A204.1 (cell line): Measurements from ENCODE around the gene KLF15.

Source experiments
- FAIRE-seq: peaks from 2 replicates; lab custom pipeline; 2012; peaks lifted over from hg19 to GRCh38; lab: Jason Lieb, UNC

The KLF15 gene

DNA sequence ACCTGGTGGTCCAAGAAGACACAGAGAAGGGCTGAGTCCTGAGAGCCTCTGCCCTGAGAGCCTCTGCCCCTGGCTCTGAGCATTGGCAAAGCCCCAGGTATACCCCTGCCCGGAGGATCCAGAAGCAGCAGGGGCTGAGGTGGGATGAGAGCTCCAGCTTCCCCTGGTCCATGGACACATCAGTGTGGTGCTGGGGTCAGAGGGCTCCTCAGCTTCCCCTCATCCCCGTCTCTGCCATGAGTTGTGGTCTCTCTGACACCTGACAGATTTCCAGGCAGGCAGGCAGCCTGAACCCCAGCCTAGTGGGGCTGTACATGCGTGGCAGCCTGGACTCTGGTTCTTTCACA is 3.5 kb upstream of the KLF15 start:
- FAIRE-seq = no peak

- FAIRE-seq = no peak
These were observed 3.0 kb upstream of the KLF15 start for GRCh38 chr3:126360046-126360713.

DNA sequence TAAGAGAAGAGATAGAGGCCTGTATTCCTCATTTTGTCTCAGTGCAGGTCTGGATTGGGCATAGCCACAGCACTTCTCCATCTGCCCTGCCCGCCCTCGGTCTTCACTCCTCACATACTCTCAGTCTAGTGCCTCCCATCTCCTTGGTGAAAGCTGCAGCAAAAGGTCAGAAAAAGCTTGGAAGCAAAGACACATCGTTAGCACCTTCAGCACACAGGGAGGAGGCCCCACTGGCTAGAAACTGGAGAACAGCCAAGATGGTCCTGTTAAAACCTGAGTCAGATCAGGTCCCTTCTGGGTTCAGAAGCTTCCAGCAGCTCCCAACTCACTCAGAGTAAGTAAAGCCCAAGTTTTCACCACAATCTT is 1.6 kb upstream of the KLF15 start:
- FAIRE-seq = no peak

DNA sequence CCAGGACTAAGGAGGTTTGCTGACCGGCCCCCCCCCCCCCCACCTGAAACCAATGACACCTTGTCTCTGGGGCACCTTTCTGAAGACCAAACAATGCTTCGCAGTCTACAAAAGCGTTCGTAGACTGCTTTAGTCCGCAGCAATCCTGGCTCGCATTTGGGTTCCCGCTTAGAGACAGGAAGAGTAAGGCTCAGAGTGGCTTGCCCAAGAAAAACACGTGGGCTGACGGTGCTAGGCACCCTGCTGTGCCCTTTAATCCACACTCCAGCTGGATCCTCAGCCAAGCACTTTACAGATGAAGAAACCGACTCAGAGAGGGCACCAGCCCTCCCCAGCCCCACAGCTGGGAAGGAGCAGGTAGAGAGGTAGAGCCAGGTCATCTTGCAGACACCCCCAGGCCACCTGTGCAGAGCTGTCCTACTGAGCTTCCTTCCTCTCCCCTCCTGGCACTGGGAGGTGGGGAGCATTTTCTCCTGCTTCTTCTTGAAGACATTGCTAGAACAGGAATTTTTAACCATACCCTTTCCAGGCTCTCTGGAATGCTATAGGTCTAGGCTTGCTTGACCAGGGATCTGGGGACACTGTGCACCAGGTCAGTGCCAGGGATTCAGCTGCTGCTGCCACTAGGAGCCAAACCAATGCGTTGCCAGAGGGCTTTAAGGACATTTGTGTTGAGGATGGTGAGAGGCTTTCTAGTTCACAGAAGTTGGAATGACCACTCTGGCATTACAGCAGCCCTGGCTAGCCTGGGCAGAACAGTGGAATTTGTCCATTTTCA is 1.0 kb upstream of the KLF15 start:
- no peak for FAIRE-seq

GRCh38 chr3:126356373-126357264 is 589 bp downstream of the KLF15 start:
- no peak for FAIRE-seq

- FAIRE-seq = no peak
These were observed 1.3 kb downstream of the KLF15 start for GRCh38 chr3:126355777-126356372.

GRCh38 chr3:126355251-126355650 is 2.0 kb downstream of the KLF15 start:
- FAIRE-seq = no peak

DNA sequence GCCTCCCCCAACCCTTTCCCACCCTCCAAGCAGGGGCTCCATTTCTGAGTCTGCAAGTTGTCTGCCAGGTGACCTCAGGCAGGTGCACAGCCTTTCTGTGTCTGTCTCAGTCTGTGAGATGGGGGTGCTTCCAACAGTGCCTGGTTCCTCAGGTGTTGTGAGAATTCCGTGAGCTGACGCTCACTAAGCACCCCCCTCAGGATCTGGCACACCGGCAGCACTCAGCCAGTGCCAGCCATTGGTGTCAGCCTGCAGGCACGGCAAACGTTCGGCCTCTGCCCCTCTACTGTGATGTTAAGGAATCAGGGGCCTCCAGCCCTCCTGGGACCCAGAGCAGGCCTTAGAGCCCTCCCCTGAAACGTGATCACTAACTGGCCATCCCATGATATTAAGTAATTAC is 2.4 kb downstream of the KLF15 start:
- FAIRE-seq = no peak

DNA sequence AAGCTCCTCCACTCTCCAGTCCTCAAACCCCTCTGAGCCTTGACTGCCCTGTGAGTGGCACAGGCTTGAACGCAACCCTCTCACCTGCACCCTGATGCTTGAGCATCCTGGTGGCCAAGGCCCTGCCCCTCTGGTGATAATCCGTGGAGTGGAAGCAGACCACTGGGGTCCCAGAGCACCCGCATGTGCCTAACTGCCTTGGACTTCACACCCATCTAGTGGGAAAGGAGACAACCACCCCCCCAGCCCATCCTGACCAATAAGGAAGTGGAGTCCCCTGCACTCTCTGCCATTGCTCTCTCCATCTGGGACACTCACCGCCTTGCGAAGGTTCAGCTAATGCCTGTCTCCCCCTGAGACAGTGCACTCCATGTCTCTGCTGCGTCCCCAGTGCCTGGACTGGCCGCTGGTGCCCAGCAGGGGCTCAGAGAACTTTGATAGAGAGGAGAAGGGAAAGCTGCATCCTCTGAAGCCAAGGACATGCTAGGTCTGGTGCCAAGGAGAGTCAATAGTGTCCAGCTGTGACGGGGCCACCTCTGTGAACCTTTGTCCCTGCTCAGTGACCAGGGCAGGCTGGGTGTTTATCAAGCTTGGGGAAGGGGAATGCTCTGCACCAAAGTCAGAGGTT is 3.4 kb downstream of the KLF15 start:
- no peak for FAIRE-seq

DNA sequence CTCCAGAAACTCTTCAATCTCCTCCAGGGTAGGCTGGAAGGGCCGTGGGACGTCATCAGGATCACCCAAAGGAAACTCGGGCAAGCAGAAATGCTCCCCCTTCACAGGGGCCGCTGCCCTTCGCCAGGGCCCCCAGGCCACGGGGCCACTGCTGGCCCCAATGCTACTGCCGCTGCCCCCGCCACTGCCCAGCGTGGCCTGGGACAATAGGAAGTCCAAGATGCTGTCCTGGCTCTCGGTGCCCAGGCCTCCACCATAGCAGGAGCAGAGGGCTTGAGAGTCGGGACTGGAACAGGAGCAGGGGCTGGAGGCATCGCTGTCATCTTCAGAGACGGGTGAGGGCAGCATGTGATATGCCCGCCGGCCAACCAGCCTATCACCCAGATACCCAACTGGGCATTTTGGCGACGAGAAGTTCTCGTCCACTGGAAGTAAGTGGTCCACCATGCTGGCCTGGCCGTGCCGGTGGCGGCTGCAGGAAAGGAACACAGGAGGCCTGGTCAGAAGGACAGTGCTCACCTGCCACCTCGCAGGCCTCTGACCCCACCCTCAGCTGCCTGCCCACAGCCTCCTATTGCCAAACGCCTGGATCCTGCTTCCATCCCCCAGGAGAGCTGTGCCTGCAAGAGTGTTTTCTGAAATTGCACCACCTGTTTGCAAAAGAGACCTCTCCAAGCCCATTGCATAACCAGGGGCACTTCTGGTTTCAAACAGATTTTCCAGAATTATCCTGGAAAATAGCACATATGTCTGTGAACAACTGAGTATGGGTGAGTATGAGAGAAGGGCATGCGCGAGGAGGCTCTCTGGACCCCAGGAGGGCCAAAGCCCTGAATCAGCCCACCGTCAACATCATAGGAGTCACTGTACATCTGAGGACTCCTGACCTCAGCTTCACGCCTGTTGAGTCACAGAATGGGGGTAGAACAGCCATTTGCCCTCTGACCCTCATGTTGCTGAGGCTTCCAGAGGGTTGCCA is 4.4 kb downstream of the KLF15 start:
- no peak for FAIRE-seq

DNA sequence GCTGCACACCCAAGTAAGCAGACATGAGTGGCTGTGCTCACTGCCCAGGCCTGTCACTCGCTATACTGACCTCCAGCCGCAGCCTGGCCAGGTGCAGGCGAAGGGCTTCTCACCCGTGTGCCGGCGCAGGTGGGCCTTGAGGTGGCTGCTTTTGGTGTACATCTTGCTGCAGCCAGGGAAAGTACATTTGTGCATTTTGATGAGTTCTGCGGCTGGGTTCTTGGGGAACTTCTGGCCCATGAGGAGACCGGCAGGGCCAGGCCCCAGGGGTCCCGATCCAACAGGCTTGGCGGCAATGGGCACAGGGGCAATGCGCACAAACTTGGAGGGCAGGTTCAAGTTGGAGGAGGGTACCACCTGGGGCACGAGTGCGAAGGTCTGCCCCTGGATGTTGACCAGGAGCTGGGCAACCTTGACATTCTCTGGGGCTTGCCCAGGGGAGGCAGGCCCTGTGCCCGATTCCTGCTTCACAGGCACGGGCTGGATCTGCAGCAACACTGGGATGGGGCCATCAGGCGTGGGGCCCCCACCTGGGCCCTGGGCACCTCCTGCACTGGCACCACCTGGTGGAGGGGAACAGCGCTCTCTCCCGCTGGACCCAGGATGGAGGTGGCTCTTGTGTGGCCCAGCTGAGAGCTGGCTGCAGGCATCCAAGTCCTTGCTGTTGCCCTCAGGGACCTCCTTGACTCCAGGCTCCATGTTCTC is 5.3 kb downstream of the KLF15 start:
- no peak for FAIRE-seq

- no peak for FAIRE-seq
These were observed 6.0 kb downstream of the KLF15 start for GRCh38 chr3:126351086-126351770.

DNA sequence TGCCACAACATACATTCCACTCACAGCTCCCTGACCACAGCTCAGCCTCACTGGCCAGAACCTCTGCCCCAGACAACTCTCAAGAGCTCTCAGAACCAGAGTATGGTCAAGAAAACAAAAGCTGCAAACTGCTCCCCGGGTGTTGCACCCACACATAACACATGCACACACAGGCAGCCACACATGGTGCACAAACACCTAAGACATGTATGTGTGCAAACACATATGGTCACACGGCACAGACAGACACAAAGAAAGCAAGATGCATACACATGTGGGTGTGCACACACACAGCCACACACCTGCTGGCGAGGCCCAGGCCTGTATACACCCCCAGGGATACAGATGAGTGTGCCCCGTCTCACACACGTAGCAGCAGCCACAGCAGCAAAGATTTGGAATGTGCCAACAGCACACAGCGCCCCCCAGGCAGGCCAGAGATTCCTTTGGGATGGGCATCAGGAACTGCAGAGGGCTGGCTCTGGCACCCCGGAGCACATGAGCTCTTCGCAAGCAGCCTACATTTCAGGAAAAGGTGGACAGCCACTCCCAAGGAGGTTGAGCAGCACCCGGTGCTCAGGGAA is 6.6 kb downstream of the KLF15 start:
- no peak for FAIRE-seq

DNA sequence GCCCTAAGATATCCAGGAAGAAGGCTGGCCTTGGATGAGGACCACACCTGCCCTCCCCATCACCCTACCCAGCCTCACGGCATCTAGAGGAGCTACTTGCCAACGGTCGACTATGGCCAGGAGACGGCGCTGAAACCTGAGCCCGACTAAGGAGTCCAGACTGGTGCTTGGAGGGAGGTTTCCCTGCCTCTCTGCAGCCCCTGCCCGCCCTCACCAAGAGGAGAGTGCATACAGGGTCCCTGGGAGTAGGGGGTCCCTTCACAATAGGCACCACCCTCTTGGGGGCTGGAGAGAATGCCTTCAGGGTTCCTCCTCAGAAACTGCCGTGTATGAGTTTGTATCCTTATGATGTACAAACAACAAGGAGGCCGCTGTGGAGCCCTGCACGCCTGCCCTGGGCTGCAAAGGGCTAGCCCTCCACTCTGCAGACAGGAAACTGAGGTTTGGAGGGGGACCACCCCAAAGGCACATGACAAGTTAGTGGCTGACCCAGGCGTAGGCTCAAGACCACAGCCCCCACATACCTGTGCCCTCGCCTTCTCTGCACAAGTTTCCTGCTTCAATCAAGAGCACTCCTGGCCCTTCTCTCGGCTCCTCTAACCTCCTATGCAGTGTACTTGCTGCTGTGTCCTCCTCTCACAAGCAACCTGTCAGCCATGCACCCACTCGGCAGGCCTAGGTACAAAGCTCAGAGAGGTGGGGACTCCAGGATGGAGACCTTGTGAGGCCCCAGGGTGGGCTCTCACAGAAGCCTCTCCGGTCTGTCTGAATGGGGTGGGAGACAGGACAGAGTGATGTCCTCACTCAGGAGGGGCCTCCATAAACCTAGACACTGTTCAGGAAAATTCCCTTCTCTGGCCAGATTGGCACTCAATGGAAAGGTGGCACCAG is 7.4 kb downstream of the KLF15 start:
- no peak for FAIRE-seq

GRCh38 chr3:126349071-126349470 is 8.1 kb downstream of the KLF15 start:
- no peak for FAIRE-seq

- no peak for FAIRE-seq
These were observed 8.8 kb downstream of the KLF15 start for GRCh38 chr3:126348308-126348920.

GRCh38 chr3:126347543-126348161 is 9.6 kb downstream of the KLF15 start:
- FAIRE-seq = no peak
